ENCODE measurements around the gene PLXDC2.

PLXDC2 gene

GRCh38 chr10:19987931-19988330 is 171.7 kb downstream of the PLXDC2 start:
- H3F3A ChIP-seq (ENCODE audit: insufficient read depth, low read length), result no peaks in the 10 kb centered on the region
- no peaks in the 10 kb centered on the region for H4K20me1 ChIP-seq (ENCODE audit: insufficient read depth, low read length)
- no peaks in the 10 kb centered on the region for H3K9me3 ChIP-seq (ENCODE audit: low read length)
- H3K36me3 ChIP-seq (ENCODE audit: insufficient read depth, low read length), result no peaks in the 10 kb centered on the region
- no peak overlapping the region for H3K27ac ChIP-seq (ENCODE audit: low read depth, low read length, poor library complexity, severe bottlenecking)
- no peaks in the 10 kb centered on the region for H3K9me2 ChIP-seq (ENCODE audit: low read depth, low read length)
- no peak overlapping the region for H2AFZ ChIP-seq (ENCODE audit: low read length)
- H3K79me2 ChIP-seq (ENCODE audit: insufficient read depth, low read length), result no peaks in the 10 kb centered on the region
- H3K9ac ChIP-seq (ENCODE audit: low read length), result no peak overlapping the region
- no peak overlapping the region for H3K4me3 ChIP-seq (ENCODE audit: low read depth, low read length, poor library complexity, severe bottlenecking)
- TF ChIP-seq EZH2 (IDR thresholded peaks at IDR 0.05; ENCODE audit: borderline replicate concordance, low read length) (no peak), CTCF (IDR thresholded peaks at IDR 0.05; ENCODE audit: low read length) (no peak)
- H3K4me1 ChIP-seq (ENCODE audit: insufficient read depth, low read length, severe bottlenecking), result no peaks in the 10 kb centered on the region
- no peaks in the 10 kb centered on the region for H3K27me3 ChIP-seq (ENCODE audit: insufficient read depth, low read length)
- no peak overlapping the region for H3K4me2 ChIP-seq (ENCODE audit: low read length)

- Histone ChIP-seq H3K9ac (ENCODE audit: low read length) (no peak overlapping the region), H3K27me3 (ENCODE audit: insufficient read depth, low read length) (no peaks in the 10 kb centered on the region), H3K27ac (ENCODE audit: low read depth, low read length, poor library complexity, severe bottlenecking) (no peak overlapping the region), H3F3A (ENCODE audit: insufficient read depth, low read length) (no peaks in the 10 kb centered on the region), H3K79me2 (ENCODE audit: insufficient read depth, low read length) (no peaks in the 10 kb centered on the region), H3K4me3 (ENCODE audit: low read depth, low read length, poor library complexity, severe bottlenecking) (no peak overlapping the region), H3K9me2 (ENCODE audit: low read depth, low read length) (no peaks in the 10 kb centered on the region), H3K4me1 (ENCODE audit: insufficient read depth, low read length, severe bottlenecking) (no peaks in the 10 kb centered on the region), H3K36me3 (ENCODE audit: insufficient read depth, low read length) (no peaks in the 10 kb centered on the region), H2AFZ (ENCODE audit: low read length) (no peak overlapping the region), H4K20me1 (ENCODE audit: insufficient read depth, low read length) (no peaks in the 10 kb centered on the region), H3K9me3 (ENCODE audit: low read length) (no peaks in the 10 kb centered on the region), H3K4me2 (ENCODE audit: low read length) (no peak overlapping the region)
- TF ChIP-seq CTCF (IDR thresholded peaks at IDR 0.05; ENCODE audit: low read length), result no peak
- TF ChIP-seq EZH2 (IDR thresholded peaks at IDR 0.05; ENCODE audit: borderline replicate concordance, low read length), result no peak
Observed at GRCh38 chr10:19993714-19994315, 177.6 kb downstream of the PLXDC2 start.

- H3K9ac ChIP-seq (ENCODE audit: low read length), result no peak overlapping the region
- H3K9me3 ChIP-seq (ENCODE audit: low read length), result no peaks in the 10 kb centered on the region
- H3K4me3 ChIP-seq (ENCODE audit: low read depth, low read length, poor library complexity, severe bottlenecking), result no peak overlapping the region
- no peaks in the 10 kb centered on the region for H3K36me3 ChIP-seq (ENCODE audit: insufficient read depth, low read length)
- H3K27me3 ChIP-seq (ENCODE audit: insufficient read depth, low read length), result no peaks in the 10 kb centered on the region
- H3K4me2 ChIP-seq (ENCODE audit: low read length), result no peak overlapping the region
- no peak overlapping the region for H3K27ac ChIP-seq (ENCODE audit: low read depth, low read length, poor library complexity, severe bottlenecking)
- H2AFZ ChIP-seq (ENCODE audit: low read length), result no peak overlapping the region
- H3K79me2 ChIP-seq (ENCODE audit: insufficient read depth, low read length), result no peaks in the 10 kb centered on the region
- H4K20me1 ChIP-seq (ENCODE audit: insufficient read depth, low read length), result no peaks in the 10 kb centered on the region
- H3K9me2 ChIP-seq (ENCODE audit: low read depth, low read length), result no peaks in the 10 kb centered on the region
- H3K4me1 ChIP-seq (ENCODE audit: insufficient read depth, low read length, severe bottlenecking), result no peaks in the 10 kb centered on the region
- TF ChIP-seq CTCF (IDR thresholded peaks at IDR 0.05; ENCODE audit: low read length), result no peak
- no peak for TF ChIP-seq EZH2 (IDR thresholded peaks at IDR 0.05; ENCODE audit: borderline replicate concordance, low read length)
- H3F3A ChIP-seq (ENCODE audit: insufficient read depth, low read length), result no peaks in the 10 kb centered on the region
Observed at GRCh38 chr10:19998482-19998881, 182.2 kb downstream of the PLXDC2 start.
